Stimulated activated CD8-positive, alpha-beta memory T cell treated with anti-CD3 and anti-CD28 coated beads, Interleukin-4, amount 100 ng/mL, for 24 hours (primary cell): ENCODE data around the gene METTL14.

Source experiments
- DNase-seq: peaks from one replicate; pipeline ENCODE4 v3.0.0-alpha.2; 2020; ENCODE audit warnings: low read depth

Gene METTL14

DNA sequence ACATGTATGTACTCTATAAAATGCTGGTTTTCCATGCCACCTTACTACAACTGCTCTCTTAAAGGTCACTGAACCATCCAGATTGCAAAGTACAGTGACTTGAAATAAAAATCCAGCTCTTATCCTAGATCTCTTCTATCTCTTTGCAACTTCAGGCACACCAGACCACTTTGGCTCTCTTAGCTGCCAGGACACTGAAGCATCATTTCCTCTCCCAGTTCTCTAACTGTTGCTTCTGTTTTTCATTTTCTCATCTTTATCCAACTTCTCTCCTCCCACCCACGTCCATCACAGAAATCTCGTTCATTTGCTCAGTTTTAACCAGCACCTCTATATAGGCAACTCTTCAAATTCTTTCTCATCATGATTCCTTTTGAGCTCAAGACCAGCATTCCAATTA is 74.3 kb downstream of the METTL14 start:
- DNase-seq, result no peak

DNA sequence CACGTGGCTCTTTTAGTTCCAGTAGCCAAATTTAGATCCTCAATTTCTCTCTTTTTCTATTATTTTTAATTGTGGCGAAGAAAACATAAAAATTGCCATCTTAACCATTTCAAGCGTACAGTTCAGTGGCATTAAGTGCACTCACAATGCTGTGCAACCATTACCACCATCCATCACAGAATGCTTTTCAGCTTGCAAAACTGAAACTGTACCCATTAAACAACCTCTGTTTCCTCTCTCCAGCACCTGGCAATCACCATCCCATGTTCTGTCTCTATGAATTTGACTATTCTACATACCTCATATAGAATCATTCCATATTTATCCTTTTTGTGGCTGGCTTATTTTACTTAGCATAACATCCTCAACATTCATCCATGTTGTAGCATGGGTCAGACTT is 74.9 kb downstream of the METTL14 start:
- DNase-seq, result no peak

DNA sequence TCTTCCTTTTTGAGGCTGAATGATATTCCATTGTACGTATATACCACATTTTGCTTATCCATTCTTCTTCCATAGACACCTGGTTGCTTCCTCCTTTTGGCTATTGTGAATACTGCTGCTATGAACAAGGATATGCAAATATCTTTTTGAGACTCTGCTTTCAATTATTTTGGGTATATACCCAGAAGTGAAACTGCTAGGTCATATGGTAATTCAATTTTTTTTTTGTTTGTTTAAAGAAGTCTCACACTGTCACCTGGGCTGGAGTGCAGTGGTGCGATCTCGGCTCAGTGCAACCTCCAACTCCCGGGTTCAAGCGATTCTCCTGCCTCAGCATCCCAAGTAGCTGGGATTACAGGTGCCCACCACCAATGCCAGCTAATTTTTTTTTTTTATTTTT is 75.3 kb downstream of the METTL14 start:
- no peak for DNase-seq

DNA sequence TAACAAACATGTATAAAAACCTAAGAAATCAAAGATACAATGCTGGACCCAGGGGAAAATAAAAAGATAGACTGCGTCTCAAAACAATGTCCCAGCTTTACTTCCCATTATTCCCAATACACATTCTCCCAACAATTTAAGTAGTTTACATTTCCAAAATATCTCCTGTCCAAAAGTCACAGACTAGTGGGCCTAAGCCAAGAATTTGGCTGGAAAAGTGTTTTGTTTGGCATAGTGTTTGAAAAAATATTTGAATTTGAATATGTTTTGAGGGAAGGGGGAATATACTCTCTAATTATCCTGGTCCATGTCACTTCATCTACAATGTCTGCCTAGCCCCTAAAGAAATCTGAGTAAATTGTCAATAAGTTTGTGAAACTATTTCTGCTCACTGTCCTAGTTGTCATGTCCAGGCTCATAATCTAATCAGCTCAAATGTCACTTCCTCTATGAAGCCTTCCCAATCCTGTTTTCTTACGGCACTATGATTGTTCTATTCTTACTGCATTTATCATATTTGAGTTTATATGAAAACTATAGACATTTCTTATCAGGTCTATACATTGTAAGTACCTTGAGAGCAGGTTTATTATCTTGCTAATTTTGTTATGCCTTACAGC is 76.3 kb downstream of the METTL14 start:
- no peak for DNase-seq

DNA sequence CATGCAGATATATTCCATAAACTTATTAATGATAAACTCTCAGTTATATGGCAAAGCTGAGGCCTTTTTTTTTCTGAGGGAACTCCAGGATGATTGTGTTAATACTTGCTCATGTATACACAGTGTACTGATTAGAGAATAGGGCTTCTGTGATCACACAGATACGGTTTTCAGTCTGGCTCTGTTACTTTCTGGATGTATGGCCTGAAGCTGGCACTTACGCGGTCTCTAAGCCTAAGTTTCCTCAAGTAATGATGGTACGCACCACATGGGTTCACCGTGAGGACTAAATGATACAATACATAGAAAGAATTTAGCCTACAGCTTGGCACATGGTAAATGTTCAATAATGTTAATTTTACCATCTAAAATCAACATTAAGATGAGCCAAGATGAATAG is 77.0 kb downstream of the METTL14 start:
- DNase-seq, result no peak

DNA sequence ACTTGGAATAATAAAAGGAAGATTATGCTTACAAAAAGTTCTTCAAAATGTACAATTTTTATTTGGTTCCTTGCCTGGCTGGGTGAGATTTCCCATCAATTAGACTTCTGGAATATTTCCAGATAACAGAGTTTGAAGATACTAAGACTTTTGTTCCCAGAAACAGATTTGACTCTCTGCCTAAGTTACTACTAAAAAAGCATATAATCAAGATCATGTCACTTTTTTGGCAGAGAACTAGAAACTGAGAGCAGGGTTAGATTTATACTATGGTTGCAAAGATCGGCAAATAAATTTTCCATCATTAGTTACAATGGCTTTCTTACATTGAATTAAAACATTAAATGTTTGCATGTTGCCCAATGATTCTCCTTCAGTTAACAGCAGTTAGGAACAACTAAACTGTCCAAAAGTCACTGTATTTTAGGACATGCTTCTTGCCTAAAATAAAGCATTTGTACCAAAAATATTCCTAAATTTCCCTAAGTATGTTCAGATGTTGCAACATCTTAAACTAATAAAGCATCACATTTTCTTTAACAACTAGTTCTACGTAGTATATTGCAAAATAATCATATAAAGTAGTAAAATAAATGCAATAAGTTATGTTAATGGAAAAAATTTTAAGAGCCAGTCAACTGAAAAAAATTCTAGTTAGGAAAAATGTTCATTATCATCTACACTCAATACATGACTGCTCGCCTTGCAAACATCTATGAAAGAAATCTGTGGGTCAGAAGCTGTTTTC is 77.7 kb downstream of the METTL14 start:
- DNase-seq, result no peak
